SK-N-SH (cell line): Measurements from ENCODE around the gene RASGEF1C. TPM values are rescaled to one million over a fixed set of nuclear protein-coding genes. Genes with fewer than 3 reads are reported as not detected.

ENCODE experiments used
- CTCF ChIA-PET: fragments of 300-600, 350-600 bp; formaldehyde crosslinking; extraction: SDS; loops from one replicate; lab custom pipeline; 2021; lab: Yijun Ruan, JAX
- POLR2A ChIA-PET: fragments of 350-600 bp; sonication (Branson Sonifier 250); formaldehyde crosslinking; extraction: SDS; loops from one replicate; lab custom pipeline; 2020; ENCODE audit warnings: antibody characterized with exemption, inconsistent platforms; lab: Yijun Ruan, JAX
- DNase-seq: peaks from one replicate; pipeline ENCODE4 v3.0.0; 2012
- H2AFZ ChIP-seq: fragments of 200-600 bp; sonication (generic); 2 replicates; pipeline ENCODE4 v1.8.1; 2016; ENCODE audit warnings: antibody characterized with exemption, mild to moderate bottlenecking, low read depth
- H3F3A ChIP-seq: fragments of 200-600 bp; sonication (generic); replicated peaks from 2 replicates; pipeline ENCODE3; 2016; ENCODE audit warnings: antibody characterized with exemption, mild to moderate bottlenecking; ENCODE audit not compliant: insufficient read depth
- H3K27ac ChIP-seq, 2 experiments: fragments of 200-500 bp in 1 of 2; fragments of 200-600 bp in 1 of 2; sonication (Bioruptor generic) in 1 of 2; sonication (generic), shearing (Covaris generic) in 1 of 2; 2 replicates each; pipeline versions ENCODE4 v1.5.1 to v1.6.1; 2014 to 2016; ENCODE audit warnings: low read depth in 2 of 2, inconsistent platforms in 1 of 2, low read length in 1 of 2, mild to moderate bottlenecking in 1 of 2, mixed read lengths in 1 of 2
- H3K27me3 ChIP-seq: fragments of 200-600 bp; sonication (generic), shearing (Covaris generic); 2 replicates; pipeline ENCODE4 v1.6.1; 2016; ENCODE audit warnings: mixed run types; ENCODE audit not compliant: insufficient read depth
- H3K36me3 ChIP-seq, 2 experiments: fragments of 200-500 bp in 1 of 2; fragments of 200-600 bp in 1 of 2; sonication (Bioruptor generic) in 1 of 2; sonication (generic) in 1 of 2; replicated peaks in 1 of 2; 2 replicates each; pipeline versions ENCODE3 to v1.5.1; 2014 to 2016; ENCODE audit warnings: low read length in 1 of 2, mild to moderate bottlenecking in 1 of 2; ENCODE audit not compliant: insufficient read depth in 2 of 2, control insufficient read depth in 1 of 2
- H3K4me1 ChIP-seq, 2 experiments: fragments of 200-500 bp in 1 of 2; fragments of 200-600 bp in 1 of 2; sonication (Bioruptor generic) in 1 of 2; sonication (generic), shearing (Covaris generic) in 1 of 2; 2 replicates each; pipeline versions ENCODE4 v1.5.1 to v1.6.1; 2014 to 2016; ENCODE audit warnings: low read depth in 1 of 2, low read length in 1 of 2, mixed run types in 1 of 2; ENCODE audit not compliant: insufficient read depth in 2 of 2, control insufficient read depth in 1 of 2
- H3K4me2 ChIP-seq: fragments of 200-600 bp; sonication (generic), shearing (Covaris generic); 2 replicates; pipeline ENCODE4 v1.6.1; 2017; ENCODE audit warnings: mixed run types
- H3K4me3 ChIP-seq, 2 experiments: fragments of 200-500 bp in 1 of 2; fragments of 200-600 bp in 1 of 2; sonication (Bioruptor generic) in 1 of 2; sonication (generic), shearing (Covaris generic) in 1 of 2; 2 replicates each; pipeline versions ENCODE4 v1.5.1 to v1.8.1; 2014 to 2016; ENCODE audit warnings: low read depth in 2 of 2, inconsistent platforms in 1 of 2, low read length in 1 of 2, mild to moderate bottlenecking in 1 of 2, mixed read lengths in 1 of 2, moderate library complexity in 1 of 2
- H3K79me2 ChIP-seq: fragments of 200-600 bp; sonication (generic); 2 replicates; pipeline ENCODE4 v1.8.1; 2017; ENCODE audit warnings: mild to moderate bottlenecking; ENCODE audit not compliant: insufficient read depth
- H3K9ac ChIP-seq: fragments of 200-600 bp; sonication (generic); 2 replicates; pipeline ENCODE4 v1.6.1; 2017; ENCODE audit warnings: mixed run types
- H3K9me2 ChIP-seq: fragments of 200-600 bp; sonication (generic); 2 replicates; pipeline ENCODE4 v1.6.1; 2017; ENCODE audit warnings: mixed run types
- H3K9me3 ChIP-seq: fragments of 200-600 bp; sonication (generic); 2 replicates; pipeline ENCODE4 v1.6.1; 2017; ENCODE audit warnings: mixed run types, mild to moderate bottlenecking, moderate library complexity
- H4K20me1 ChIP-seq: fragments of 200-600 bp; sonication (generic); 2 replicates; pipeline ENCODE4 v1.6.1; 2017; ENCODE audit warnings: mild to moderate bottlenecking, mixed run types; ENCODE audit not compliant: insufficient read depth
- CTCF ChIP-seq: fragments of 200-600 bp; sonication (generic); IDR thresholded peaks from 2 replicates; pipeline ENCODE4 v1.6.1; 2017; ENCODE audit warnings: antibody characterized with exemption, mild to moderate bottlenecking, moderate library complexity
- ELF1 ChIP-seq: IDR thresholded peaks from 2 replicates; pipeline ENCODE4 v1.4.0; 2012
- EP300 ChIP-seq, 2 experiments: IDR thresholded peaks; 2 replicates each; pipeline versions ENCODE4 v1.4.0 to v1.6.1; 2012; ENCODE audit warnings: borderline replicate concordance in 1 of 2, low read depth in 1 of 2, low read length in 1 of 2
- FOXJ3 ChIP-seq: sonication (generic); formaldehyde crosslinking; IDR thresholded peaks from 2 replicates; pipeline ENCODE4 v1.5.1; 2020; ENCODE audit warnings: mild to moderate bottlenecking, missing genetic modification reagents
- GATA2 ChIP-seq: sonication (generic); formaldehyde crosslinking; IDR thresholded peaks from 2 replicates; pipeline ENCODE4 v1.5.0; 2020; ENCODE audit warnings: mild to moderate bottlenecking, missing genetic modification reagents
- JUND ChIP-seq: IDR thresholded peaks from 2 replicates; pipeline ENCODE4 v1.4.0; 2012
- MEF2A ChIP-seq: IDR thresholded peaks from 2 replicates; pipeline ENCODE4 v1.4.0; 2012; ENCODE audit warnings: low read depth, borderline replicate concordance
- POLR2AphosphoS5 ChIP-seq: IDR thresholded peaks from 2 replicates; pipeline ENCODE4 v1.6.1; 2012; ENCODE audit warnings: low read depth, low read length
- RAD21 ChIP-seq: IDR thresholded peaks from 2 replicates; pipeline ENCODE4 v1.6.1; 2012; ENCODE audit warnings: mild to moderate bottlenecking, low read length
- RCOR1 ChIP-seq: fragments of 150-350 bp; IDR thresholded peaks from 2 replicates; pipeline ENCODE4 v1.6.1; 2017; ENCODE audit warnings: antibody characterized with exemption, low read length
- RFX5 ChIP-seq: IDR thresholded peaks from 2 replicates; pipeline ENCODE4 v1.6.1; 2012; ENCODE audit warnings: mild to moderate bottlenecking, improper control_type of control experiment, low read length
- SMC3 ChIP-seq: IDR thresholded peaks from 2 replicates; pipeline ENCODE4 v1.6.1; 2012; ENCODE audit warnings: low read depth, low read length, improper control_type of control experiment
- TEAD4 ChIP-seq: IDR thresholded peaks from 2 replicates; pipeline ENCODE4 v1.4.0; 2012; ENCODE audit warnings: mild to moderate bottlenecking, borderline replicate concordance; ENCODE audit not compliant: insufficient read depth
- USF1 ChIP-seq: IDR thresholded peaks from 2 replicates; pipeline ENCODE4 v1.4.0; 2012; ENCODE audit warnings: low read depth, borderline replicate concordance
- USF2 ChIP-seq: fragments of 150-350 bp; IDR thresholded peaks from 2 replicates; pipeline ENCODE4 v1.6.1; 2017; ENCODE audit warnings: antibody characterized with exemption, low read length, low read depth, borderline replicate concordance
- YY1 ChIP-seq: IDR thresholded peaks from 2 replicates; pipeline ENCODE4 v1.4.0; 2012; ENCODE audit warnings: low read depth, mild to moderate bottlenecking
- ZBTB33 ChIP-seq: IDR thresholded peaks from 2 replicates; pipeline ENCODE4 v1.4.0; 2012; ENCODE audit warnings: low read depth, borderline replicate concordance
- WGBS: methylation state at CpG from one replicate; pipeline ENCODE4 v1.1.6; 2017; ENCODE audit warnings: low lambda C conversion rate; 5-methylcytosine and 5-hydroxymethylcytosine counted together
- polyA plus RNA-seq, 3 experiments: library from polyadenylated mRNA; depleted of rRNA; stranded (reverse); fragments of >200 nt; gene quantifications; 2 replicates each; pipeline ENCODE4 v1.2.3, GENCODE V29; 2012

The RASGEF1C gene
- polyA plus RNA-seq, 1 of the 3 experiments (the other 2 are of a cell fraction), result not detected

DNA sequence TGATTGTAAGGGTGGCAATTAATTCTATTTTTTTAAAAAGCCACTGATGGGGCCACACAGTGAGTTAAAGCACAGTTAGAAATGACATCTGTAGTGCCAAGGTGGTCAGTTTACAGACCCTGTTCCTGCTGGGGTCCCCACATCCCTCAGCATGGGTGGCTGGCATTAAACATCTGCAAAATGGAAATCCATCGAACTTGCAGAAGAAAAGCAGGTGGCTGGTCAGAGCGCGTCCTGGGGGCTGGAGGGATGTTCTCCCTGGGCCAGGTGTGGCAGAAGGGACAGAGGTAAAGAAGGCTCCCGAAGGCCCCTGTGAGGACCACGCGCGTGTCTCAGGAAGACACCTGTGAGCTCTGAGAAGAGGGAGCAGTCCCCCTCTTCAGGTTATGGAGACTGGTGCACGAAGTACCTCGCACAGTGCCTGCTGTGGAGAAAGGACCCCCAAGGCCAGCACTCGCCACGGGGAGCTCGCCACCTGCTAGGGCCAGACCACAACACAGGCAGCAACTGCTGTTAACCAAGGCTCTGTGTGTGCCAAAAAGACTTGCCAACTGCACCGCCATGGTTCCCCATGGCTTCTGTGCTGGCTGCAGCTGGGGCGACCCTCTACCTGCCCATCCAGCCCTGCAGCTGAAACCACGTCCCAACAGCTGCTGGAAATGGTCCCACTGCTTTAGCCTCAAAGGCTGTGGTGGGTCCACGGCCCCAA is 65.2 kb downstream of the RASGEF1C start:
- no peaks in the 10 kb centered on the region for H3K36me3 ChIP-seq
- no peaks in the 10 kb centered on the region for H4K20me1 ChIP-seq
- H3K4me1 ChIP-seq, result no peaks in the 10 kb centered on the region; a peak in 1 of 4 replicates
- ChIA-PET CTCF (no interaction called here), POLR2A (no interaction called here)
- no peaks in the 10 kb centered on the region for H3K27me3 ChIP-seq
- H3F3A ChIP-seq, result no peaks in the 10 kb centered on the region
- DNase-seq, result no peak
- H3K9me3 ChIP-seq, result no peaks in the 10 kb centered on the region
- TF ChIP-seq USF2, result no peak
- TF ChIP-seq JUND, result no peak
- no peak for TF ChIP-seq RCOR1
- TF ChIP-seq MEF2A, result no peak
- no peak for TF ChIP-seq ELF1
- no peak for TF ChIP-seq RAD21
- TF ChIP-seq EP300 (IDR thresholded peaks at IDR 0.05; ENCODE audit: borderline replicate concordance in 1 of 2, low read depth in 1 of 2, low read length in 1 of 2), result no peak
- TF ChIP-seq SMC3, result no peak
- no peak for TF ChIP-seq FOXJ3
- TF ChIP-seq GATA2 (CRISPR knock-in tag), result no peak
- no peaks in the 10 kb centered on the region for H3K79me2 ChIP-seq
- H2AFZ ChIP-seq, result no peak overlapping the region
- no peak overlapping the region for H3K4me3 ChIP-seq
- 60% methylated on average over 8 of the region's 16 CpGs for WGBS
- H3K4me2 ChIP-seq, result no peak overlapping the region
- H3K9me2 ChIP-seq, result no peaks in the 10 kb centered on the region
- H3K9ac ChIP-seq, result no peak overlapping the region
- H3K27ac ChIP-seq, result no peak overlapping the region

DNA sequence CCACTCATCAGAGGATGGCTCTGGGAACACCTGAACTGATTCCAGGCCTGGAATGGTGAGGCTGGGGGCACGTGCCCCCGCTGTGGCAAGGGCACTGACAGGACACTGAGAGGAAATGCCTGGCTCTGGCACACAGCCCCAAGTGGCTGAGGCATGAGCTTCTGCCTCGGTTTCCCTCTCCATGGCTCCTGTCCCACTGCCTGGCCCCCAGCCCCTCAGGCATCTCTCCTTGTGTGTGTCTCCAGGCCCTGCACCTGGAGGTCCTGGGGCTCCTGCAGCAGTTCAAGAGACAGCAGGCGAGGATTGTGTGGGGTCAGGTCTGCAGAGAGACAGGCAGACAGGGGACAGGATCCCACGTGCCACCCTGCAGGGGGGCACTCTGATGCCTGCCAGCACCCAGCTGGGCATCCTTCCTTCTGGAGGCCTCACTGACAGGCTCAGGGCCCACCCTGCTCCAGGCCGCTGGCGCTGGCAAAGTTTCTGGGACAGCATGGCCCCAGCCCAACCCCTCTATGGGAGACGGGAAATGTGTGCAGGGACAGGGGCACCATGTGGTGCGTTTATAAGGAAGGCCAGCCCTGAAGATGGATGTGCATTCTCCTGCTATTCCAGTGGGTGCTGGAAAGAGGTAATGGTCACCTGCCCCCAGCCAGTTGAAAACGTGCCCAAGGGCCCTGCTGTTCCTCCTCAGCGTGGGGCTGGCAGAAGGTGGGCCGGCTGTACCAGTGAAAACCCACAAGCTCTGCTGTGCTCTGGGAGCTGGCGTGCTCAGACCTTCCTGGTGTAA is 66.0 kb downstream of the RASGEF1C start:
- no peaks in the 10 kb centered on the region for H3K9me3 ChIP-seq
- CTCF ChIA-PET, result interaction anchor here (1.2 kb wide), 1 partner anchor 186 kb away, joined by 3 read pairs; no protein-coding TSS in a partner anchor
- no peak overlapping the region for H3K9ac ChIP-seq
- no peak overlapping the region for H3K27ac ChIP-seq
- no peaks in the 10 kb centered on the region for H4K20me1 ChIP-seq
- H3K4me3 ChIP-seq, result no peak overlapping the region
- no peaks in the 10 kb centered on the region for H3K79me2 ChIP-seq
- H3K9me2 ChIP-seq, result no peaks in the 10 kb centered on the region
- H3K27me3 ChIP-seq, result no peaks in the 10 kb centered on the region
- H3K4me2 ChIP-seq, result no peak overlapping the region
- WGBS, result 24% methylated on average over 5 of the region's 13 CpGs
- TF ChIP-seq POLR2AphosphoS5, result no peak
- TF ChIP-seq TEAD4, result no peak
- TF ChIP-seq USF1, result no peak
- TF ChIP-seq EP300 (IDR thresholded peaks at IDR 0.05; ENCODE audit: borderline replicate concordance in 1 of 2, low read depth in 1 of 2, low read length in 1 of 2), result no peak
- TF ChIP-seq YY1, result no peak
- TF ChIP-seq SMC3, result no peak
- TF ChIP-seq FOXJ3, result no peak
- no peak for TF ChIP-seq RFX5
- no peak for TF ChIP-seq ZBTB33
- TF ChIP-seq CTCF, result no peak
- no peaks in the 10 kb centered on the region for H3F3A ChIP-seq
- no peaks in the 10 kb centered on the region; a peak in 1 of 4 replicates for H3K4me1 ChIP-seq
- H2AFZ ChIP-seq, result no peak overlapping the region
- DNase-seq, result no peak
- H3K36me3 ChIP-seq, result no peaks in the 10 kb centered on the region
- POLR2A ChIA-PET, result no interaction called here
